T1000 (cell line): ENCODE results near the gene GMIP.

Experiments
- DNase-seq: peaks from one replicate; lab custom pipeline; 2025; ENCODE audit warnings: mixed read lengths; lab: John Stamatoyannopoulos, UW

The GMIP gene

DNA sequence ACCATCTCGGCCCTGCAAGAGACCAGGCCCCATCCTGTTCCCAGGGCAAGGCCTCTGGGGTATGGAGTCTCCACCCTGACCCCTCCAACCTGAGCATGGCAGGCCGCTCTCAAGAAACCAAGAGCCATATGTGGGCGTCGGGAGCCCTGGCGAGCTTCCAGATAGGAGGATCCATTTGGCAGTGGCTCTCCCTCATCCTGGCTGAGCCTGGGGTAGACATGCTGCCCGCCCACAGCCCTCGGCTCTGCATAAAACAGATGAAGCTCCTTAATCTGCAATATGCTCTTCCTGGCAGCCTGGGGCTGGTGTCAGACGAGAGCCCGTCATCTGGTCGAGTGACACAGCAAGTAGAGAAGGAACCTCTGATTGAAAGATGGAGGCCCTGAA, 13.9 kb upstream of the GMIP start:
- no peak for DNase-seq

DNA sequence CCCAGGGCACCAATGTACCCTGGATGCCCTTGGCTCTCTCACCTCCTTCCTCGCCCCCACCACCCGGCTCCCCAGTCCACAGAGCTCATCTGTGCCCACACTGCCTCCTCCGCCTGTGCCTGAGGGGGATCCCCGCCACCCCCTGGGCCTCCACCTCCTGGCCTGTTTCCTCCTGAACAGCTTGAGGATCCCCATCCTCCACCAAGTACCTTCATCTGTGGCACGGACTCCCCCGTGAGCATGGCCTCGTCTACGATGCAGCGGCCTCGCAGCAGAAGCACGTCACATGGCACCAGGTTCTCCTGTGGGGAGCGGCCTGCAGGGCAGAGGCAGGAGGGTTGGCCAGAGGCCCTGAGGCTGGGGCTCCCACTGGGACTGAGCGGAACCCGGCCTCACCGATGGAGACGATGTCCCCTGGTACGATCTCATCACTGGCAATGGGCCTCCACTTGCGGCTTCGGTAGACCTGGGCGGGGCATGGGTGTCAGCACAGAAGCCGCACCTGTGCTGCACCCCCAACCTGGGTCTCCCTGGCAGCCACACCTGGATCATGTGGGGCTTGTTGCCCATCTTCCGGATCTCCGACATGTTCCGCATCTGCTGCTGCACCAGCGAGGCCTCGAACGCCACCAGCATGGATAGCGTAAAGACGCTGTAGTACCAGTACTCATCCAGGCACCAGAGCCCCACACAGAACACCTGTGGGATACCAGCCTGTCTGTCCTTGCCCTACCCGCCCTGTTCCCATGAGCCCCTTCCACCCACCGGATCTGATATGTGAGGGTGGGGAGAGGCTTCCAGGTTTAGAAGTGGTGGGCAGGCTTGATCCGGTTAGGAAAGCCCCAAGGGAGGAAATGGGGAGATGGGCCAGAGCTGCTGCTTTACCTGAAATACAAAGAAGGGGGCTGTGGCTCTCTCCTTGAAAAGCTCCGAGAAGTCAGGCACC, 13.3 kb upstream of the GMIP start:
- DNase-seq = no peak

DNA sequence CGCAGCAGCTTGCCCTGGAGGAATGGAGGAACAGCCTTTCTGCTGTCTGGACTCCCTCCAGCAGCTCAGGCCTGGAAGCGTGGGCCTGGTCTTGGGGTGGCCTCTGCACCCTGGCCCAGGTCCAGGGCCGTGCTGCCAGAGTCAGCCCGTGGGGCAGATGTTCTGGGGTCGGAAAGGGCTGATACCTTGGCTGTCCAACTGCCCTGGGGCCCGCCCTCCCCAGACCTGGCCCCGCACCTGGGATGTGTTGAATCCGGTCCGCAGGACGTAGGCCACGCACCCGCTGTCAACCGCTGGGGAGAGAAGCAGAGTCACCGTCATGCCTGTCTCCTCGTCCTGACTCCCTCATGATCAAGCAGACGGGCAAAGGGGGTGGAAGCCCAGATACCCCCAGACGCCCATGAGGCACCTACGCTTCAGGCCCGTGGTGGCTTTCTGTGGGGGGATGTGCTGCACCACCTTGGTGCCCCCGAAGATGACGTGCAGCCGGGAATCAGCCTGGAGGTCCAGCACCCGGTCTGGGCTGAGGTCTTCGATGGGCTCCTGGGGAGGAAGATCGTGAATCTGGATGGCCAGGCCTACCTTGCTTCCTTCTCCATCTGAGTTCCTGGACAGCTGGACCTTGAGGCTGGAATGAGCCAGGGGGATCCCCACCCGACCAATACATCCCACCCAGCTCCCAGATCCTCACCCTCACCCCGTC, 12.3 kb upstream of the GMIP start:
- DNase-seq = no peak

DNA sequence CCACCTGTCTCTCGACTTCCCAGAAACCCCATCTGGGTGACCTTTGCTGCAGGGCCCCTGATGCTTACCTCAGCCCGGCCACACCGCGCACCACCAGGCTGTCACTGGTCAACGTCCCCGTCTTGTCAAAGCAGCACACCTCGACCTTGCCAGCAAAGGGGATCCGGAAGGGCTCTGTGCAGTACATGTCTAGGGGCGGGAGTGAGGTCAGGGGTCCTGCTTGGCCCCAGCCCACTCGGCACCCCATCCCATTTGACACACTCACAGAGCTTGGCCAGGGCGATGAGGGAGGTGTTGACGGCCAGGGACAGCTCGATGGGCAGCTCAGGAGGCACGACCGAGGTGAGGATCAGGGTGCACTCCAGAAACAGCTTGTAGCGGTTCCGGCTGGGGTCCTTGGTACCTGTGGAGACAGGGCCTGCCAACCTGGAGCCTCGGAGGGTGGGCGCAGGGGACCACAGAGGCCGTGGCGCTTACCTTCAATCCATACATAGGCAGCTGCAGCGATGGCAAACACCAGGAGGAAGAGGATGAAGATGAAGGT, 11.7 kb upstream of the GMIP start:
- DNase-seq = no peak

DNA sequence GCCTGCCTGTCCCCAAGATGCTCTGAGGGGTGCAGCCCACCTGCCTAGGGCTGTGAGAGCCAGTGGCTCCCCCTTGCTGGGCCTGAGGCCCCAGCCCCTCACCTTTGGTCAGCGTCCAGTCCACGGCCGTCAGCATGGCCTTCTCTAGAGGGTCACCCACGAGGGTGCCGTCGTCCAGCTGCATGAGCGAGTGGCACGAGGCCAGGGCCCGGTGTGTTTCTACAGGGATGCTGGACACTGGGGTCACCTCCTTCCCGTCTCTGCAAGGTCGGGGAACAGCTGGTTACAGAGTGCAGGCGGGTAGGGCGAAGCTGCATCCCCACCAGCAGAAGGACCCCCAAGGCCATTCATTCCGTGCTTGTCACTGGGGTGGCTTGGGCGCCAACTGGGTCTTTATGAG, 11.0 kb upstream of the GMIP start:
- no peak for DNase-seq

DNA sequence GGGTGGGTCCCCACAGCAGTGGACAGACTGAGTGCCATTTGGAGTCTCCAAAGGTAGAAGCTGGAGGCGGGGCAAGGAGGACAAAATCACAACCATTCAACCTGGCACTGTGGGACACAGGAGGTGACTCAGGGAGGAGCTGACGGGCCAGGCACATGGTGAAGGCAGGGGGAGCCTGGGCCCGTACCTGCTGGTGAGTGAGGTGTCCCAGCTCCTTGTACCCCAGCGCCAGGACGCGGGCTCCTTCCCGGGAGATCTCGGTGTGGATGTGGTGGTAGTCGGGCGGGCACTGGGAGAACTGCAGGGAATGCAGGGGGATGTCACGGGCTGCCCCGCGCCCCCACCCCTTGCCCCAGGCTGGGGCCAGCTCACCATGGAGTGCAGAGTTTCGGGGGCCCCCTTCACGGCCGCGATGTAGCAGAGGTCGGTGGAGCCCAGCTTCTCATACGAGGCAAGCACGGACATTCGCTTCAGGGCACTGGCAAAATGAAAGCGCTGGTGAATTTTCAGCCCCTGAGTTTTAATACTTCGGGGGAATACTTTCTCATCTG, 10.2 kb upstream of the GMIP start:
- no peak for DNase-seq

DNA sequence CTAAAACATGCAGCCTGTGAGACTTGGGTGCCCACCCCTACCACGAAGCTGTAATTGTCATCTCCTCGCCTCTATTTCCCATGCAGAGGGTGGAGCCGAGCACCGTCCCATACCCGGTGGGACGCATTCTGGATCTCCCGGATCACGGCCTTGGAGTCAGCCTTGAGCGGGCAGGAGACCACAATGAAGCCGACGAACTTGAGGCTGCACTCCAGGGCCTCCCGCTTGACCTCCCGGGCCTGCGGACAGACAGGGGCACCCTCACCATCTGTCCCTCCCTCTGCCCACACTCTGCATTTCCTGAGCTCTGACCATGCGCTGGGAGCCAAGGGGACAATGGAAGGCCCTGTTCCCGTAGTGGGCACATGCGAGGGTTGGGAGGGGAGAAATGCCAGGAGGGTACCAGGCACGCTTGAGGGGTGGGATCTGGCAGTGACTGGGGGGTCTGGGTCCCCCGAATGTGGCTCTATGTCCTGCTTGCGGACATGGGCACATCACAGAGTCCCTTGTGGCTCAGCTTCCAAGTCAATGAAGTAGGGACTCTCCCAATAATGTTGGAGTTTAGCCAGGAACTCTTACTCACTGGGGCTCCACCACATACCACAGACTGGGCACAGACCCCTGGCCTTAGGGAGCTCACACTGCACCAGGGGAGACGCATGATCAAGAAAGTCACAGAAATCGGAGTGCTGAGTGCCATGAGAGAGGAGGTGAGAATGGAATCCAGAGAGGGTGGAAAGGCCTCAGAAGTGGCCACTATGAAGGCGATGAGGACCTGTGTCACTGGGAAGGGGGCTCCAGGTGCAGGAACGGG, 9.2 kb upstream of the GMIP start:
- no peak for DNase-seq

DNA sequence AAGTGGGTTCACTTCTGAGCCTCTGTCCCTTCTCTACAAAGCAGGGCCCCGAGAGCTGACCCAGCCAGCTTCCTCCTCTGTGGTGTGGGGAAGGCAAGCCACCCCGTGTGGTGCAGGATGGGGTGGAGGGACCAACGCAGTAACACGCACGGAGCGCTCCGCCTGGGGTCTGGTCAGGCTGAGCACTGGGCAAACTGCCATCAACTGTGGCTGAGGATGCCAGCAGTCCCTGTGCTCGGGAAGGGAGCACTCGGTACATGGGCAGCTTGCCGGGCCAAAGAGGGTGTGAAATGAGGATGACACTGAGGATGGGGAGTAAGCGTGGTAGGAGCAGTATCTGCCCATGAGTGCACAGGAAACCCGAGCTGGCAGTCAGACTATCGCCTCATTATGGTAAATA, 7.6 kb upstream of the GMIP start:
- no peak for DNase-seq

DNA sequence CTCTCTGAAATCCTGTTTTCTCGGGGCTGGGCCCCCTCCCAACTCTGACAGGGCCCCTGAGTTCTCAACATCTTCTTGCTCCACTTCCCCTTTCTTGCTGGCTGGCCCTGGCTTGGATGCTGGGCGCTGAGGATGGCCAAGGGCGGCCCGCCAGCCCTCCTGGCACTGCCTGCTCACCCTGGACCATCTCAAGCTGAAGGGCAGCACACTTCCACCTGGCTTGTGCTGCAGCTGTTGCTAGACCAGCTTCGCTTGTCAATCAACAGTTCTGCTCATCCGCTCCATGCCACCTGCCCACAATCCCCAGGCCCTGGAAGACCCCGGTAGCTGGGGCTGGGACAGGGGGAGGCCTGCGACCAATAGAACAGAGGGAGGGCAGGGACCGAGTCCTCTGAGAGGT, 6.9 kb upstream of the GMIP start:
- no peak for DNase-seq

DNA sequence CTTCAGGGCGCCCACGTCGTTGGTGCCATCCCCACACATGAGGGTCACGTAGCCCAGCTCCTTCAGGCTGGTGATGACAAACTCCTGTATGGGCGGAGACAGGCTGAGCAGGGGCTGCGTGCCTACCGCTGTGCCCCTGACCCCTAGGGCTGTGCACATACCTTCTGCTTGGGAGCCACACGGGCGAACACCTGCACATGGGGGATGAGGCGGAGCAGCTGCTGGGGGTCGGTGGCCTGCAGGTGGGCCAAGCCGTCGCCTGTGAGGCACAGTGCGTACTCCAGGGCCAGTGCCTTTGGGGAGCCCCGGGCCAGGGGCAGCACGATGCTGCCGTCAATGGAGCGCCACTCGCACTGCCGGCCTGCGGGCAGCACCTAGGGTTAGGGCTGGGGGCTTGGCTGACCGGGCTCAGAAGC, 6.1 kb upstream of the GMIP start:
- no peak for DNase-seq

DNA sequence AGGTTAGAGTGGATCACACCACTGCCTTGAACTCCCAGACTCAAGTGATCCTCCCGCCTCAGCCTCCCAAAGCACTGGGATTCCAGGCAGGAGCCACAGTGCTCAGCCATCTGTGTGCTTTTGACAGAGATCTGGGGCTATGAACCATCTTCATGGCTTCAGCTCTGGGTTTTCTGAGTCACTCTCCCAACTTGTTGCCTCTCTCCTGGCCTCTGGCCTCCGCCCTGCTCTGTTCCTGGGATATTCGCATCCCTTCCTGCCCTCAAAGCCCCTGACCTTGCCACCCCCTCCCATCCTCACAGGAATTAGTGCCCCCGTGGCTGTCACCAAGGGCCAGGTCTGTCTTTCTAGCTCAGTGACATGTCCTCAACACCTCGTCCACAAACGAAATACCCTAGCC, 5.7 kb upstream of the GMIP start:
- no peak for DNase-seq

DNA sequence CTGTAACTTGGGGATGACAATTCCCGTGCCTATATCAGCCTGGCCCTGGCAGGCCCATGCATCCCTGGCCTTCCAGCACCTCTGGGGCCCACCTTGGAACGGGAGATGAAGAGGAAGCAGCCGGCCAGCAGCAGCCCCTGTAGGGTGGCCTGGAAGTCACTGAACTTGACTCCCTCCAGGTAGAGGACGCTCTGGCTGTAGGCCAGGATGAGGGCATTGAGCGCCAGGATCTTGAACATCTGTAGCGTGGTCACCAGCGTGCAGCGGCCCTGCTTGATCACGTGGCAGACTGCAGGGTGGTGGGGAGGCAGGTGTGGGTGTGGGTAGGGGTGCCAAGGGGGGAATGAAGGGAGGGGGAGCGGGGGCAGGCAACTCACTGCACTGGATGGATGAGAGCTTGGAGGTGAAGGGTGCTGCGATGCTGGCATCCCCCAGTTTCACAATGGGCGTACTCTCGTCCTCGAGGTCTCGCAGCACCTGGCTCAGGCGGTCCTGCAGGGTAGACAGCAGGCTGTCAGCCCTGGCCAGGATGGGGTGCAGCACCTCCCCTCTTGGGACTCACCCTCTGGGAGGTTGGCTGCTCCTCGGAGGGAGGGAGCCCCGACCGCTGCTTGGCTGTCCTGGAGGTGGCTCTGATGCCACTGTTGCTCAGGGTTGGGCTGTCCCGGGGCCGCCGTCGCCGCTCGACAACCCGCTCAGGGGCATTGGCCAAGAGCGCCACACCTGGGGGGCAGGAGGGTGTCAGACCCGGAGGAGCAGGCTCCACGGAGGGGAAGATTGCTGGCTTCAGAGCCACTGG, 3.8 kb upstream of the GMIP start:
- DNase-seq = no peak

DNA sequence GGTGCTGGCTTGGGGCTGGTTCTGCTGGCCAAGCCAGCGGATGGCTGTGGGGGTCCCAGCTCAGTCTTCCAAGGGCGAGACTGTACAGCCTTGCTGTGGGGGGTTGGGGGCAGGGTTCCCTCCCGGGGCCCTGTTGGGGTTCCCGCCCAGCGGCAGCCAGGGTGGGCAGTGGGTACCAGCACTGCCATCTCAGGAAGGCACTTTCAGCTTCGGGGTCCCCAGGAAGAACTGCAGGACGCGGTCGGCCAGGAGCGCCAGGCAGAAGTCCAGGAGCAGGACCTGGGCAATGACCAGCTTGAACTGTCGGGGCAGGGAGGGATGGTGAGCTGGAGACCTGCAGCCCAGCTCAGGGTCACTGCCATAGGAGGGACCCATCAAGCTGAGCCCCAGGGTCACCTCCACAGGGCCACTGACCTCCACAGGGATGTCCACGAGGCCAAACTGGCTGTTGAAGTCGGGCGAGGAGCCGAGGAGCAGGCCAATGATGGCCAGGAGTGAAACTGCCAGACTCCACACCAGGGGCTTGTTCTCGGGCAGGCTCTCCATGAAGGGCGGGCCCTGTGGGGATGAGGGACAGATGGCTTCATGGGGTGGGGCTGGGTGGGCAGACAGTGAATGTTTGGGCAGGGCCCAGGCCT, 1.9 kb upstream of the GMIP start:
- DNase-seq = no peak

DNA sequence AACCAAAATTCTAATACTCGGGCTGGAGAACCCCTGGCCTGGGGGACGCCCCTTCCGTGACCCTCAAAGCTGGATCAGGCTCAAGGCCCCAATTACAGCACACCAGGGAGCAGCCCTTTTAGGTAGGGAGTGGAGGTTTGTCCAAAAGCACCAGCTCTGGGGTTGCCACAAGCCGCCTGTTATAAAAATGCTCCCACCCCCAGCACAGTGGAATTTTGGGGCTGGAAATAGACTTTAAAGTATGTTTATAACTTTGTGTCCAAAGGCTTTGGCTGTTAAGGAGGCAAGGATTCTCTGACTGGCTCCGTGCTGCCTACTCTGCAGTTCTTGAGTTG, 564 bp upstream of the GMIP start:
- DNase-seq = no peak

DNA sequence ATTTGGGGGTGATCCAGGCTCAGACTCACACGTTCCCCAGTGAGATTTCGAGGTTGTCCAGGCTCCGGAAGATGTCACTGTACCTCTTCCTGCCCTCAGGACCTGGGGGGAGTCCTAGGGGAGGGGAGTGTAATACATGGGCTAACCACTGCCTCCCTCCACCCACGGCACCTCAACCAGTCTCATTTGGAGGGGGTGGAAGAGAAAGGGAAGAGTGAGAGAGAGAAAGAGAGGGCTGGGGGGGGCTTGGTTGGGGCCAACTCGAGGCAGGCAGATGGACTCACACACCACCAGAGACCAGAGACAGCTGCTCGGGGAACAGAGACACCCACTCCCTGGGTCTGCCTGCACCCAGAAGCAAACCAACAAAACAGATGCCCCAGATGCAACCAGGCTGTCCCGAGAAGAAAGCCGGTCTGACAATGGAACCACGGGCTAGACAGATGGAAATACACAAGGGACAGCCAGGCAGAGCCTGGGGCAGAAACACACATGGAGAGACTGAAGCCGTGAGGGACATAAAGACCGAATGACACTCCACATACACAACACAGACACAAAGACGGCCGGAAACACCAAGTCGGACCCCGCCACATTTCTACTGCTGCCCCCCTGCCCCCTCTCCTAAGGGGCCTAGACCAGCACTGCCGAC, 825 bp downstream of the GMIP start:
- no peak for DNase-seq

DNA sequence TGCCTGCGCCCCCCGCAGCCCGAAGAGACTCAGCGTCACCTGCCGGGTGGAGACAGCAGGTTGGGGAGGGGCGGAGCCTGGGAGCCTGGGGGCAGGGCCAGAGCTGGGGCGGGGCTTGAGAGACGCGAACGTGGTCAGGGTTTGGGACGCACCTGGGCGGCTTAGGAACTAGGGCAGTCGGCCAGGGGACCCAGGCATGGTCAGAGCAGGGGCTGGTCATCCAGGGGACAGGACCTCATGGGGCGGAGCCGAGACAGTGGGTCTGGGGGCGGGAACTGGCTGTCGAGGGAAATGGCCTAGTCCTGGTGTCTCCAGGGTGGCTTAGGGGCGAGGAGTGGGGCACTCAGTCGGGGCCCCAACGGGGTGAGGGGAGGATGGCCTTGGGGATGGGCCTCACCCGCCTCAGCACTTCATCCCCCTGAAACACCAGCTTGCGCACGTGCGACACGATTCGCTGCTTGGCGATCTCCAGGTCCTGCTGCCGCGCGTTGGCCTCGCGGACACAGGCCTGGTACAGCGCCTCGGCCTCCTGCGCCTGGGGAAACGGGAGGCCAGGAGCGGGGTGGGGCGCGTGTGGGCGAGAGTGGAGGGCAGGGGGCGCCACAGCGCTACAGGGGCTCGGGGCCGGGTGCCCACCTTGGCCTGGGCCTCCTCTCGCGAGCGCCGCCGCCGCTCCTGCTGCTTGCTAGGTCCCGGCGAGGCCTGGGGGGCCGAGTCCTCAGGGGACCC, 5.8 kb downstream of the GMIP start:
- no peak for DNase-seq

DNA sequence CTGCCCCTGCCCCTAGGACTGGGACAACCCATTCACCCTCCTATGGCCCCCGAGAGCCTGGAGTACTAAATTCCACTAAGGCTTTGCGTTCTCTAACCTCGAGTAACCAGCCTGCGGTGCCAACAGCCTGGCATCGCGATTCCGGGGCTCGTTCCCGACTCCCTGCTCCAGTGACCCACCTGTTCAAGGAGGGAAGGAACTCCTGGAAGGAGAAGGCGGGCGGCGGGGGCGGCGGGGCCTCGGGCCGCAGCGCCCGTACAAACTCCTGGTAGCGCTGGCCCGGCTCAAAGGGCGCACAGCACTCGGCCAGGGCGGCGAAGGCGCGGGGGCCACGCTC, 6.3 kb downstream of the GMIP start:
- DNase-seq = no peak

DNA sequence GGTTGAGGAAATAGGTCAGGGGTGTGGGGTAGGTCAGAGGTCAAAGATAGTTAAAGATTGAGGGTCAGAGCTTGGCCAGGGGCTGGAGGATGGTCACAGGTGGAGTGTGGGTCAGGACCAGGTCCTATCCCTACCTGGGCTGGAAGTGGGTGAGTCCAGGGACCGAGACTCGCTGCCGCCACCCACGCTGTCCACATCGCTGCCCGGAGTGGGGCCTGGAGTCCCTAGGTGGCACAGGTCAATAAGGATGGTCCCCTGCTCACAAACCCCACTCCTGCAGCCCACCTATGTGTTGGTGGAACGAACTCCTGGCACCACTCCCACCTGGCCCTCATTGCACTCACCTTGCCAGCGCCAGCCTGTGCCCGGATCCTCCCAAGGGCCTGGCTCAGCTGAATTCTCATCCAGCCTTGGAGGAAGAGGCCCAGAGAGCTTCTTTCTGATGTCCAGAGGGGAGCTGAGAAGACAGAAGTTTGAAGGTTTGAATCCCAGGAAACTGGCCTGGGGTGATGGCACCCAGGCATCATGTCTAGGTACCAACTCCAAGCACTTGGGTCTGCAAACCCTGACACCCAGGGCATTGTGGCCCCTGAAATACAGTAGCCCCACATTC, 6.8 kb downstream of the GMIP start:
- DNase-seq = no peak

DNA sequence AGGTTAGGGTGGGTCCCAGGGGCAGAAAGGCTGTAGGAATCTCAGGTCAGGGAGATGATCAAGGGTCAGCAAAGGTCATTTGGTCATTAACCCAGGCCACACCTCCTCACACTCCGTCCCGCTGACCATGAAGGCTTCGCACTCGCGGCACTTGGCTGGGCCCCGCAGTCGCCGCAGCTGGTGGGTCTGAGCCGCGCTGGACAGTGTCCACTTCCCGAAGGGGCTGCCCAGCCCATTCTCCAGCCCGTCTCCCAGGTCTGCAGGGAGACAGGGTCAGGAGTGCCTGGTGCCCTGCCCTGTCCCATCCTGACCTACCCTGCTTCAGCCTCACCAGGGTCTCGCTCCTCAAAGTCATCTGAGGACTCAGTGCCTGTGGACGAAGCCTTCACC, 8.1 kb downstream of the GMIP start:
- DNase-seq = no peak
